Osteoblast (primary cell): ENCODE results near the gene POGLUT3. TPM values are rescaled to one million over a fixed set of nuclear protein-coding genes. Genes with fewer than 3 reads are reported as not detected.

Experiments
- DNase-seq: peaks from one replicate; pipeline ENCODE4 v3.0.0; 2011; ENCODE audit warnings: low spot score, mixed read lengths; ENCODE audit not compliant: insufficient read length; ENCODE audit errors: missing footprints
- H2AFZ ChIP-seq: 2 replicates; pipeline ENCODE4 v1.6.0; 2011; ENCODE audit warnings: mild to moderate bottlenecking, low read length
- H3K27ac ChIP-seq: 2 replicates; pipeline ENCODE4 v1.5.1; 2011; ENCODE audit warnings: mild to moderate bottlenecking, low read depth, low read length, moderate library complexity
- H3K27me3 ChIP-seq: 2 replicates; pipeline ENCODE4 v1.6.0; 2012; ENCODE audit warnings: mild to moderate bottlenecking, control low read depth, inconsistent platforms, low read length, moderate library complexity; ENCODE audit not compliant: insufficient read depth
- H3K36me3 ChIP-seq: 2 replicates; pipeline ENCODE4 v1.5.1; 2011; ENCODE audit warnings: mild to moderate bottlenecking, low read length, control low read depth, moderate library complexity; ENCODE audit not compliant: insufficient read depth
- H3K4me1 ChIP-seq: 2 replicates; pipeline ENCODE4 v1.5.1; 2011; ENCODE audit warnings: mild to moderate bottlenecking, low read length, control low read depth, moderate library complexity; ENCODE audit not compliant: insufficient read depth
- H3K4me2 ChIP-seq: 2 replicates; pipeline ENCODE4 v1.6.0; 2011; ENCODE audit warnings: mild to moderate bottlenecking, low read length; ENCODE audit not compliant: insufficient read depth
- H3K4me3 ChIP-seq: fragments of 200-600 bp; sonication (generic); 3 replicates; pipeline ENCODE4 v1.5.1; 2012; ENCODE audit warnings: mild to moderate bottlenecking, low read length, inconsistent platforms; ENCODE audit not compliant: insufficient read depth
- H3K79me2 ChIP-seq: 2 replicates; pipeline ENCODE4 v1.6.0; 2012; ENCODE audit warnings: mild to moderate bottlenecking, low read length, control low read depth, inconsistent platforms; ENCODE audit not compliant: insufficient read depth
- H3K9me3 ChIP-seq: 2 replicates; pipeline ENCODE4 v1.5.1; 2011; ENCODE audit warnings: low read depth, low read length, control low read depth
- H4K20me1 ChIP-seq: 2 replicates; pipeline ENCODE4 v1.6.0; 2012; ENCODE audit warnings: mild to moderate bottlenecking, low read length, control low read depth; ENCODE audit not compliant: insufficient read depth
- total RNA-seq: library from RNA; depleted of rRNA; stranded (reverse); fragments of >200 nt; gene quantifications from 2 replicates; pipeline ENCODE4 v1.2.3, GENCODE V29; 2012
- TF ChIP-seq, protein P1 (sequence below): IDR thresholded peaks from 2 replicates; pipeline ENCODE4 v1.5.1; 2011; ENCODE audit warnings: mild to moderate bottlenecking, low read depth, low read length, moderate library complexity; ENCODE audit errors: extremely low read depth

POGLUT3 gene
- total RNA-seq, 1 donor = 29.0 TPM

DNA sequence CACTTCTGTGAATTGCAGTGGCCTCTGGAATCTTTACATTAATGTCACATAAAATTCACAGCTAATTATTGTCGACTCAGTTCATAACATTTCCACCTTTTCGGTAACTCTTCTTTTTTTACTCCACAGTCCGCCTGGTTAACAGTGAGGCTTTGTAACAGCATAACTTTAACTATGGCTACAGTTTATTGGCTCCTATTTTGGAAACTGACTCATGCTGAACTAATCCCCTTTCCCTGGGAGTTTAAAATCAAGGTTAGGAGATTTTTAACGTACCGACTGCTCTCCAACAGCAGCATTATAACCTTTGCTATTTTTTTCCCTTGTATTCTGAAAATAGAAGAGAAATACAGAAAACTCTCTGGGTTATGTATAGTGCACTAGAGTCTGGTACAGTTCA lies 3.2 kb upstream of the POGLUT3 start:
- H3K27me3 ChIP-seq = no peaks in the 10 kb centered on the region
- H3K79me2 ChIP-seq = peaks cover 2% of the 10 kb centered on the region
- H3K27ac ChIP-seq = no peak overlapping the region
- no peaks in the 10 kb centered on the region for H3K9me3 ChIP-seq
- no peak overlapping the region for H3K4me2 ChIP-seq
- no peaks in the 10 kb centered on the region for H3K36me3 ChIP-seq
- peak; percentile 68 for DNase-seq
- no peak overlapping the region for H3K4me3 ChIP-seq
- H4K20me1 ChIP-seq = no peaks in the 10 kb centered on the region
- H3K4me1 ChIP-seq = no peaks in the 10 kb centered on the region
- TF ChIP-seq, protein P1, sequence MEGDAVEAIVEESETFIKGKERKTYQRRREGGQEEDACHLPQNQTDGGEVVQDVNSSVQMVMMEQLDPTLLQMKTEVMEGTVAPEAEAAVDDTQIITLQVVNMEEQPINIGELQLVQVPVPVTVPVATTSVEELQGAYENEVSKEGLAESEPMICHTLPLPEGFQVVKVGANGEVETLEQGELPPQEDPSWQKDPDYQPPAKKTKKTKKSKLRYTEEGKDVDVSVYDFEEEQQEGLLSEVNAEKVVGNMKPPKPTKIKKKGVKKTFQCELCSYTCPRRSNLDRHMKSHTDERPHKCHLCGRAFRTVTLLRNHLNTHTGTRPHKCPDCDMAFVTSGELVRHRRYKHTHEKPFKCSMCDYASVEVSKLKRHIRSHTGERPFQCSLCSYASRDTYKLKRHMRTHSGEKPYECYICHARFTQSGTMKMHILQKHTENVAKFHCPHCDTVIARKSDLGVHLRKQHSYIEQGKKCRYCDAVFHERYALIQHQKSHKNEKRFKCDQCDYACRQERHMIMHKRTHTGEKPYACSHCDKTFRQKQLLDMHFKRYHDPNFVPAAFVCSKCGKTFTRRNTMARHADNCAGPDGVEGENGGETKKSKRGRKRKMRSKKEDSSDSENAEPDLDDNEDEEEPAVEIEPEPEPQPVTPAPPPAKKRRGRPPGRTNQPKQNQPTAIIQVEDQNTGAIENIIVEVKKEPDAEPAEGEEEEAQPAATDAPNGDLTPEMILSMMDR = no peak
- peak overlapping the region; percentile 66 for H2AFZ ChIP-seq

GRCh38 chr11:108500721-108501120 lies 2.5 kb upstream of the POGLUT3 start:
- Histone ChIP-seq H3K27me3 (no peaks in the 10 kb centered on the region), H3K4me1 (peaks cover 2% of the 10 kb centered on the region), H2AFZ (peak overlapping the region; percentile 66), H3K27ac (no peak overlapping the region), H3K4me2 (no peak overlapping the region), H3K9me3 (no peaks in the 10 kb centered on the region), H4K20me1 (no peaks in the 10 kb centered on the region), H3K4me3 (no peak overlapping the region), H3K79me2 (peaks cover 5% of the 10 kb centered on the region), H3K36me3 (no peaks in the 10 kb centered on the region)
- TF ChIP-seq, protein P1 = no peak
- no peak for DNase-seq

GRCh38 chr11:108500169-108500568 lies 2.0 kb upstream of the POGLUT3 start:
- H3K4me1 ChIP-seq = peaks cover 2% of the 10 kb centered on the region
- H3K4me2 ChIP-seq = no peak overlapping the region
- no peak overlapping the region for H3K27ac ChIP-seq
- TF ChIP-seq, protein P1 = no peak
- no peak overlapping the region for H3K4me3 ChIP-seq
- no peak overlapping the region for H2AFZ ChIP-seq
- no peaks in the 10 kb centered on the region for H3K36me3 ChIP-seq
- DNase-seq = no peak
- H3K9me3 ChIP-seq = no peaks in the 10 kb centered on the region
- H3K27me3 ChIP-seq = no peaks in the 10 kb centered on the region
- H3K79me2 ChIP-seq = peaks cover 9% of the 10 kb centered on the region
- H4K20me1 ChIP-seq = no peaks in the 10 kb centered on the region

- Histone ChIP-seq H3K79me2 (peaks cover 22% of the 10 kb centered on the region), H3K27ac (no peak overlapping the region), H3K4me3 (peak overlapping the region; percentile 78), H2AFZ (peak overlapping the region; percentile 86), H3K27me3 (no peaks in the 10 kb centered on the region), H3K9me3 (no peaks in the 10 kb centered on the region), H3K36me3 (no peaks in the 10 kb centered on the region), H3K4me1 (peaks cover 2% of the 10 kb centered on the region), H3K4me2 (peak overlapping the region; percentile 70), H4K20me1 (no peaks in the 10 kb centered on the region)
- TF ChIP-seq, protein P1 = no peak
- no peak for DNase-seq
Observed at GRCh38 chr11:108498816-108499408, 728 bp upstream of the POGLUT3 start.
